Fibroblast of mammary gland (primary cell): ENCODE data around the gene CUTC.

Source experiments
- DNase-seq: peaks from one replicate; pipeline ENCODE4 v3.0.0-alpha.2; 2010; ENCODE audit warnings: low read depth
- H3K4me3 ChIP-seq: 2 replicates; pipeline ENCODE4 v1.5.1; 2011; ENCODE audit warnings: low read depth, mild to moderate bottlenecking, low read length, moderate library complexity; ENCODE audit not compliant: control insufficient read depth
- CTCF ChIP-seq: conservative IDR thresholded peaks from 2 replicates; pipeline ENCODE4 v1.5.1; 2011; ENCODE audit warnings: low read depth, low read length, inconsistent platforms; ENCODE audit not compliant: control insufficient read depth, insufficient read depth

Gene CUTC

GRCh38 chr10:99767901-99768300 lies 35.9 kb downstream of the CUTC start:
- no peak overlapping the region for H3K4me3 ChIP-seq
- DNase-seq, result no peak
- no peak for TF ChIP-seq CTCF

GRCh38 chr10:99768556-99768955 lies 36.5 kb downstream of the CUTC start:
- peak; percentile 53 for DNase-seq
- H3K4me3 ChIP-seq, result no peak overlapping the region
- no peak for TF ChIP-seq CTCF

GRCh38 chr10:99769706-99770105 lies 37.7 kb downstream of the CUTC start:
- no peak for TF ChIP-seq CTCF
- H3K4me3 ChIP-seq, result no peak overlapping the region
- DNase-seq, result no peak

- DNase-seq, result no peak
- H3K4me3 ChIP-seq, result no peak overlapping the region
- no peak for TF ChIP-seq CTCF
These were observed 38.5 kb downstream of the CUTC start for GRCh38 chr10:99770408-99771045.

- no peak for TF ChIP-seq CTCF
- peak; percentile 92 for DNase-seq
- H3K4me3 ChIP-seq, result no peak overlapping the region
These were observed 43.8 kb downstream of the CUTC start for GRCh38 chr10:99775850-99776249.

GRCh38 chr10:99777918-99778714 lies 46.1 kb downstream of the CUTC start:
- DNase-seq, result peak; percentile 18
- H3K4me3 ChIP-seq, result no peak overlapping the region
- no peak for TF ChIP-seq CTCF
